ENCODE results near the gene TFEB. TPM values are rescaled to one million over a fixed set of nuclear protein-coding genes. Genes with fewer than 3 reads are reported as not detected.

The TFEB gene
- total RNA-seq, 1 donor from 2014 or later, result 17.9 TPM

- no peak for DNase-seq (ENCODE audit: low spot score)
Observed at GRCh38 chr6:41642090-41642959, 93.1 kb downstream of the TFEB start.

- no peak for DNase-seq (ENCODE audit: low spot score)
Observed at GRCh38 chr6:41641352-41641925, 94.0 kb downstream of the TFEB start.

GRCh38 chr6:41640426-41640825 is 95.0 kb downstream of the TFEB start:
- DNase-seq (ENCODE audit: low spot score), result no peak

GRCh38 chr6:41639809-41640371 is 95.5 kb downstream of the TFEB start:
- no peak for DNase-seq (ENCODE audit: low spot score)

- DNase-seq (ENCODE audit: low spot score), result no peak
Observed at GRCh38 chr6:41638935-41639808, 96.2 kb downstream of the TFEB start.

GRCh38 chr6:41638002-41638934 is 97.1 kb downstream of the TFEB start, which contains the start of gene MDFI:
Gene MDFI (plus strand): TSS chr6:41638468. CDS start chr6:41638750, 282 bp downstream.
- DNase-seq (ENCODE audit: low spot score), result no peak

- no peak for DNase-seq (ENCODE audit: low spot score)
Observed at GRCh38 chr6:41637194-41638001, 98.0 kb downstream of the TFEB start.

GRCh38 chr6:41636833-41637193 is 98.6 kb downstream of the TFEB start:
- DNase-seq (ENCODE audit: low spot score), result no peak

GRCh38 chr6:41635365-41635764 is 100.0 kb downstream of the TFEB start:
- no peak for DNase-seq (ENCODE audit: low spot score)

GRCh38 chr6:41634657-41635056 is 100.8 kb downstream of the TFEB start:
- no peak for DNase-seq (ENCODE audit: low spot score)

Other genes starting within 250 kb of the TFEB start
- 21.4 TPM for gene FOXP4, start 189.2 kb downstream of the TFEB start, total RNA-seq
- gene MDFI, start 97.1 kb downstream of the TFEB start, total RNA-seq, result 21.7 TPM
- not detected for gene PGC, start 11.8 kb upstream of the TFEB start, total RNA-seq
- 3.4 TPM for gene FRS3, start 44.3 kb upstream of the TFEB start, total RNA-seq
- 2.0 TPM for gene PRICKLE4, start 45.2 kb upstream of the TFEB start, total RNA-seq
- 123 TPM for gene TOMM6, start 52.1 kb upstream of the TFEB start, total RNA-seq
- gene USP49, start 159.8 kb upstream of the TFEB start, total RNA-seq, result 8.3 TPM
- gene MED20, start 185.5 kb upstream of the TFEB start, total RNA-seq, result 16.5 TPM
- 31.1 TPM for gene BYSL, start 185.9 kb upstream of the TFEB start, total RNA-seq
- gene CCND3, start 206.2 kb upstream of the TFEB start, total RNA-seq, result 104 TPM